Fibroblast of skin of scalp (primary cell): ENCODE measurements around the gene HBS1L.

ENCODE experiments used
- DNase-seq: peaks from one replicate; pipeline ENCODE4 v3.0.0-alpha.2; 2013

HBS1L gene

GRCh38 chr6:134948691-134949090, 105.9 kb downstream of the HBS1L start:
- DNase-seq, result no peak

- DNase-seq, result no peak
These were observed 106.5 kb downstream of the HBS1L start for GRCh38 chr6:134948142-134948541.

- no peak for DNase-seq
These were observed 109.6 kb downstream of the HBS1L start for GRCh38 chr6:134945045-134945444.

- DNase-seq, result no peak
These were observed 111.0 kb downstream of the HBS1L start for GRCh38 chr6:134943522-134944111.

- no peak for DNase-seq
These were observed 115.7 kb downstream of the HBS1L start for GRCh38 chr6:134938896-134939295.

- peak; percentile 54 for DNase-seq
These were observed 117.2 kb downstream of the HBS1L start for GRCh38 chr6:134937426-134937825.

- DNase-seq, result peak; percentile 84
These were observed 117.7 kb downstream of the HBS1L start for GRCh38 chr6:134936931-134937330.

GRCh38 chr6:134936476-134936875, 118.1 kb downstream of the HBS1L start:
- peak; percentile 19 for DNase-seq

GRCh38 chr6:134934793-134935485, 119.7 kb downstream of the HBS1L start:
- DNase-seq, result no peak

GRCh38 chr6:134932535-134933470, 121.8 kb downstream of the HBS1L start:
- DNase-seq, result no peak

- no peak for DNase-seq
These were observed 122.5 kb downstream of the HBS1L start for GRCh38 chr6:134932098-134932497.

GRCh38 chr6:134930463-134930862, 124.2 kb downstream of the HBS1L start:
- no peak for DNase-seq

GRCh38 chr6:134928151-134928900, 126.3 kb downstream of the HBS1L start:
- DNase-seq, result no peak

- DNase-seq, result peak; percentile 30
These were observed 128.8 kb downstream of the HBS1L start for GRCh38 chr6:134925800-134926199.

GRCh38 chr6:134921721-134922261, 132.8 kb downstream of the HBS1L start:
- no peak for DNase-seq

GRCh38 chr6:134921276-134921675, 133.3 kb downstream of the HBS1L start:
- DNase-seq, result no peak

GRCh38 chr6:134920422-134920821, 134.2 kb downstream of the HBS1L start:
- no peak for DNase-seq

GRCh38 chr6:134918418-134918961, 136.1 kb downstream of the HBS1L start:
- no peak for DNase-seq

- DNase-seq, result peak; percentile 80
These were observed 143.1 kb downstream of the HBS1L start for GRCh38 chr6:134911547-134911946.

GRCh38 chr6:134910593-134910935, 144.1 kb downstream of the HBS1L start:
- no peak for DNase-seq
